NCI-H1048 (cell line): Measurements from ENCODE around the gene NHS.

ENCODE experiments used
- DNase-seq: peaks from one replicate; lab custom pipeline; 2025; lab: John Stamatoyannopoulos, UW

NHS gene

GRCh38 chrX:17590892-17591740 is 216.1 kb downstream of the NHS start:
- peak; percentile 5 for DNase-seq

GRCh38 chrX:17591741-17592110 is 216.7 kb downstream of the NHS start:
- DNase-seq: no peak

GRCh38 chrX:17592117-17592516 is 217.1 kb downstream of the NHS start:
- DNase-seq: no peak

- no peak for DNase-seq
These were observed 219.7 kb downstream of the NHS start for GRCh38 chrX:17594693-17595092.

GRCh38 chrX:17595456-17596035 is 220.5 kb downstream of the NHS start:
- no peak for DNase-seq

GRCh38 chrX:17596061-17596460 is 221.1 kb downstream of the NHS start:
- DNase-seq: no peak

- DNase-seq: no peak
These were observed 221.7 kb downstream of the NHS start for GRCh38 chrX:17596546-17597205.

- no peak for DNase-seq
These were observed 222.3 kb downstream of the NHS start for GRCh38 chrX:17597327-17597726.

GRCh38 chrX:17597836-17598439 is 222.9 kb downstream of the NHS start:
- DNase-seq: no peak

- no peak for DNase-seq
These were observed 226.6 kb downstream of the NHS start for GRCh38 chrX:17601441-17602200.

- no peak for DNase-seq
These were observed 227.2 kb downstream of the NHS start for GRCh38 chrX:17602245-17602644.

GRCh38 chrX:17603196-17603595 is 228.2 kb downstream of the NHS start:
- no peak for DNase-seq

GRCh38 chrX:17605676-17606075 is 230.7 kb downstream of the NHS start:
- no peak for DNase-seq

- no peak for DNase-seq
These were observed 231.2 kb downstream of the NHS start for GRCh38 chrX:17606231-17606630.

GRCh38 chrX:17608888-17609287 is 233.9 kb downstream of the NHS start:
- no peak for DNase-seq

- no peak for DNase-seq
These were observed 235.8 kb downstream of the NHS start for GRCh38 chrX:17610788-17611187.

- no peak for DNase-seq
These were observed 239.1 kb downstream of the NHS start for GRCh38 chrX:17613979-17614588.

- DNase-seq: no peak
These were observed 241.9 kb downstream of the NHS start for GRCh38 chrX:17616936-17617335.

- no peak for DNase-seq
These were observed 242.8 kb downstream of the NHS start for GRCh38 chrX:17617806-17618205.

- no peak for DNase-seq
These were observed 246.7 kb downstream of the NHS start for GRCh38 chrX:17621566-17622270.

- DNase-seq: no peak
These were observed 247.3 kb downstream of the NHS start for GRCh38 chrX:17622331-17622730.
